RWPE2 (cell line): ENCODE results near the gene COG8.

Experiments
- ATAC-seq: fragments of 200-7000 bp; cut with Tn5 transposase; 3 replicates; pipeline ENCODE4 v1.9.1; 2021; ENCODE audit warnings: low read depth
- DNase-seq: peaks from one replicate; pipeline ENCODE4 v3.0.0-alpha.2; 2020; ENCODE audit warnings: low spot score
- H3K27ac ChIP-seq: fragments of 450-650 bp; 2 replicates; pipeline ENCODE4 v1.5.1; 2017; ENCODE audit warnings: mild to moderate bottlenecking; ENCODE audit not compliant: poor library complexity, severe bottlenecking
- H3K27me3 ChIP-seq: fragments of 250-450 bp; sonication (Bioruptor Pico); 2 replicates; pipeline ENCODE4 v1.5.1; 2021; ENCODE audit warnings: mild to moderate bottlenecking, moderate library complexity; ENCODE audit not compliant: insufficient read depth, poor library complexity, severe bottlenecking
- H3K36me3 ChIP-seq: fragments of 250-450 bp; sonication (Bioruptor Pico); 2 replicates; pipeline ENCODE4 v1.5.1; 2020; ENCODE audit warnings: low read depth, mild to moderate bottlenecking, moderate library complexity
- H3K4me1 ChIP-seq: fragments of 250-450 bp; sonication (Bioruptor Pico); 2 replicates; pipeline ENCODE4 v1.5.1; 2021; ENCODE audit warnings: mild to moderate bottlenecking, moderate library complexity; ENCODE audit not compliant: insufficient read depth, poor library complexity, severe bottlenecking
- H3K4me3 ChIP-seq: fragments of 250-450 bp; sonication (Bioruptor Pico); 2 replicates; pipeline ENCODE4 v1.5.1; 2021; ENCODE audit warnings: mild to moderate bottlenecking, moderate library complexity; ENCODE audit not compliant: severe bottlenecking
- H3K9me3 ChIP-seq: fragments of 250-450 bp; sonication (Bioruptor Pico); 2 replicates; pipeline ENCODE4 v1.5.1; 2021; ENCODE audit warnings: mild to moderate bottlenecking, moderate library complexity; ENCODE audit not compliant: severe bottlenecking
- TF ChIP-seq, protein P1 (sequence below): fragments of 450-650 bp; IDR thresholded peaks from one replicate; pipeline ENCODE4 v1.5.1; 2017; ENCODE audit warnings: mild to moderate bottlenecking, moderate library complexity; ENCODE audit not compliant: poor library complexity, severe bottlenecking

COG8 gene

GRCh38 chr16:69340095-69340644, 806 bp upstream of the COG8 start:
- ATAC-seq (no peak), DNase-seq (no peak)
- Histone ChIP-seq H3K36me3 (peaks cover 56% of the 10 kb centered on the region), H3K4me3 (peak overlapping the region; percentile 62), H3K27me3 (no peaks in the 10 kb centered on the region), H3K4me1 (peaks cover 14% of the 10 kb centered on the region), H3K27ac (peak overlapping the region; percentile 52), H3K9me3 (no peaks in the 10 kb centered on the region)
- TF ChIP-seq, protein P1, sequence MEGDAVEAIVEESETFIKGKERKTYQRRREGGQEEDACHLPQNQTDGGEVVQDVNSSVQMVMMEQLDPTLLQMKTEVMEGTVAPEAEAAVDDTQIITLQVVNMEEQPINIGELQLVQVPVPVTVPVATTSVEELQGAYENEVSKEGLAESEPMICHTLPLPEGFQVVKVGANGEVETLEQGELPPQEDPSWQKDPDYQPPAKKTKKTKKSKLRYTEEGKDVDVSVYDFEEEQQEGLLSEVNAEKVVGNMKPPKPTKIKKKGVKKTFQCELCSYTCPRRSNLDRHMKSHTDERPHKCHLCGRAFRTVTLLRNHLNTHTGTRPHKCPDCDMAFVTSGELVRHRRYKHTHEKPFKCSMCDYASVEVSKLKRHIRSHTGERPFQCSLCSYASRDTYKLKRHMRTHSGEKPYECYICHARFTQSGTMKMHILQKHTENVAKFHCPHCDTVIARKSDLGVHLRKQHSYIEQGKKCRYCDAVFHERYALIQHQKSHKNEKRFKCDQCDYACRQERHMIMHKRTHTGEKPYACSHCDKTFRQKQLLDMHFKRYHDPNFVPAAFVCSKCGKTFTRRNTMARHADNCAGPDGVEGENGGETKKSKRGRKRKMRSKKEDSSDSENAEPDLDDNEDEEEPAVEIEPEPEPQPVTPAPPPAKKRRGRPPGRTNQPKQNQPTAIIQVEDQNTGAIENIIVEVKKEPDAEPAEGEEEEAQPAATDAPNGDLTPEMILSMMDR = no peak

DNA sequence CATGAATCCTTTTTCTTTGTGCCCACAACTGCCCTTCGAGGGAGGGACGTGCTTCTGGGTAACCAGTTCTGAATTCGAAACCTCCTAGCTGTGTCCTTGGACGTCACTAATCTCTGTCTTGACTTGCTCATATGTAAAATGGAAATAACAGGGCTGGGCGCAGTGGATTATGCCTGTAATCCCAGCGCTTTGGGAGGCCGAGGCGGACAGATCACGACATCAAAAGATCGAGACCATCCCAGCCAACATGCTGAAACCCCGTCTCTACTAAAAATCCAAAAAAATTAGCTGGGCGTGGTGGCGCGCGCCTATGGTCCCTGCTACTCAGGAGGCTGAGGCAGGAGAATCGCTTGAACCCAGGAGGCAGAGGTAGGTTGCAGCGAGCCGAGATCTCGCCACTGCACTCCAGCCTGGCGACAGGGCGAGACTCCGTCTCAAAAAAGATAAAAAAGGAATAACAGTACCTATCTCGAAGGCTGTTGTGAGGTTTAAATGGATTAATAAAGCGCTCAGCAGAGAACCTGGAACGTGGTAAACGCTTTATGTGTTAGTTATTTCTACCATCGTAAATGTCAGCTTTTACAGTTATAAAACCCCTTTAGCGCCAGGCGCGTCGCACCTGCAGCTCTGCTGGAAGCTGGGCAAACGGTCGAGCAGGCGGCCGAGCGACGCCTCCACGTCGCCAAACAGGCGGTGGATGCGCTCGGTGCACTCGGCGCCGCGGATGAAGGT, 641 bp downstream of the COG8 start:
- Histone ChIP-seq H3K4me1 (peaks cover 14% of the 10 kb centered on the region), H3K27me3 (no peaks in the 10 kb centered on the region), H3K27ac (peak overlapping the region; percentile 52), H3K36me3 (peaks cover 64% of the 10 kb centered on the region), H3K4me3 (peak overlapping the region; percentile 62), H3K9me3 (no peaks in the 10 kb centered on the region)
- TF ChIP-seq, protein P1 = no peak
- DNase-seq (no peak), ATAC-seq (no peak)

- peaks cover 6% of the 10 kb centered on the region for H3K4me1 ChIP-seq
- ATAC-seq (no peak), DNase-seq (no peak)
- TF ChIP-seq, protein P1 = no peak
- no peak overlapping the region for H3K27ac ChIP-seq
- H3K9me3 ChIP-seq = no peaks in the 10 kb centered on the region
- H3K4me3 ChIP-seq = no peak overlapping the region
- peaks cover 56% of the 10 kb centered on the region for H3K36me3 ChIP-seq
- no peaks in the 10 kb centered on the region for H3K27me3 ChIP-seq
Observed at GRCh38 chr16:69334696-69335095, 4.7 kb downstream of the COG8 start.

GRCh38 chr16:69330286-69331109, 8.9 kb downstream of the COG8 start, which contains the start of gene PDF:
Gene PDF (minus strand): TSS chr16:69330588. CDS start chr16:69330570, 18 bp downstream.
- peak; percentile 91 for ATAC-seq
- Histone ChIP-seq H3K9me3 (no peaks in the 10 kb centered on the region), H3K27me3 (no peaks in the 10 kb centered on the region), H3K36me3 (peaks cover 73% of the 10 kb centered on the region), H3K4me1 (peaks cover 13% of the 10 kb centered on the region), H3K4me3 (peak within 1 kb of the TSS; percentile 83), H3K27ac (peak within 1 kb of the TSS; percentile 57)
- TF ChIP-seq, protein P1 = no peak
- peak; percentile 96 for DNase-seq
